Measurements from ENCODE around the gene DERA.

DNA sequence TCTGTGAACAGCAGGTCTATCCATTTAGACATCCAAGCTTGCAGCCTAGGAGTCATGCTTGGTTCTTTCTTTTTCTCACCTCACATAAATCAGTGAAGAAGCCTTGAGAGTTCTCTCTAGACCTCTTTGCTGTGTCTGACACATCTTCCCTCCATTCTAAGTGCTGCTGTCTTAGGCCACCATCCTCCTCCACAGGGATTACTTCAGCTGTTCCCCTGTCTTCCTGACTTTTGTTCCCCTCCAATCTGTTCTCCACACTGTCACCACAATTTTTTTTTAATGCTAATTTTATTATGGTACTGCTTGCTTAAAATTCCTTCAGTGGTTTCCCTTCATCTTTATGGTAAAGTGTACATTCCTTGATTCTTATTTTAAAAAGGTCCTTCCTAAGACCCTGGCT is 71.8 kb downstream of the DERA start:
- TF ChIP-seq EZH2 (IDR thresholded peaks at IDR 0.05; ENCODE audit: borderline replicate concordance, low read length) (no peak), CTCF (IDR thresholded peaks at IDR 0.05; ENCODE audit: low read length) (no peak)

Measured in OCI-LY1 (cell line).